NCI-H774 (cell line): ENCODE data around the gene SNTA1.
"Not testable (repeated sequence)": the region's sequence is repeated elsewhere in the genome, so short reads cannot be mapped to it uniquely, and the experiment has no call there.

Experiments used
- DNase-seq: peaks from one replicate; lab custom pipeline; 2025; lab: John Stamatoyannopoulos, UW

Gene SNTA1

GRCh38 chr20:33465481-33466302 is 22.1 kb upstream of the SNTA1 start:
- DNase-seq: no peak

GRCh38 chr20:33464759-33465158 is 21.2 kb upstream of the SNTA1 start:
- DNase-seq: not testable (repeated sequence)

GRCh38 chr20:33463332-33464101 is 20.0 kb upstream of the SNTA1 start:
- no peak for DNase-seq

GRCh38 chr20:33460711-33461110 is 17.1 kb upstream of the SNTA1 start:
- no peak for DNase-seq

- no peak for DNase-seq
These were observed 16.0 kb upstream of the SNTA1 start for GRCh38 chr20:33459599-33459998.

- DNase-seq: peak; percentile 64
These were observed 13.5 kb upstream of the SNTA1 start for GRCh38 chr20:33456916-33457642.

- no peak for DNase-seq
These were observed 7.3 kb upstream of the SNTA1 start for GRCh38 chr20:33450867-33451266.

- DNase-seq: no peak
These were observed 2.5 kb upstream of the SNTA1 start for GRCh38 chr20:33445881-33446625.

- no peak for DNase-seq
These were observed 1.4 kb upstream of the SNTA1 start for GRCh38 chr20:33444797-33445560.

GRCh38 chr20:33443006-33443511 is 504 bp downstream of the SNTA1 start:
- no peak for DNase-seq

- no peak for DNase-seq
These were observed 1.2 kb downstream of the SNTA1 start for GRCh38 chr20:33442136-33443005.

- DNase-seq: no peak
These were observed 2.2 kb downstream of the SNTA1 start for GRCh38 chr20:33441142-33441955.

GRCh38 chr20:33440562-33440961 is 3.0 kb downstream of the SNTA1 start:
- DNase-seq: not testable (repeated sequence)

- no peak for DNase-seq
These were observed 5.1 kb downstream of the SNTA1 start for GRCh38 chr20:33438481-33438880.

GRCh38 chr20:33437141-33437911 is 6.2 kb downstream of the SNTA1 start:
- no peak for DNase-seq

- DNase-seq: no peak
These were observed 9.1 kb downstream of the SNTA1 start for GRCh38 chr20:33434434-33434833.

- DNase-seq: no peak
These were observed 9.9 kb downstream of the SNTA1 start for GRCh38 chr20:33433465-33434234.
